PC-9 (cell line): Measurements from ENCODE around the gene COX14.

ENCODE experiments used
- EZH2 ChIP-seq: fragments of 200-600 bp; sonication (generic); IDR thresholded peaks from 2 replicates; pipeline ENCODE4 v1.8.0; 2017; ENCODE audit warnings: antibody characterized with exemption, low read depth
- TF ChIP-seq, protein P1 (sequence below): fragments of 200-600 bp; sonication (generic); conservative IDR thresholded peaks from 2 replicates; pipeline ENCODE4 v1.6.1; 2017; ENCODE audit warnings: mixed run types, antibody characterized with exemption, mild to moderate bottlenecking, moderate library complexity

DNA sequence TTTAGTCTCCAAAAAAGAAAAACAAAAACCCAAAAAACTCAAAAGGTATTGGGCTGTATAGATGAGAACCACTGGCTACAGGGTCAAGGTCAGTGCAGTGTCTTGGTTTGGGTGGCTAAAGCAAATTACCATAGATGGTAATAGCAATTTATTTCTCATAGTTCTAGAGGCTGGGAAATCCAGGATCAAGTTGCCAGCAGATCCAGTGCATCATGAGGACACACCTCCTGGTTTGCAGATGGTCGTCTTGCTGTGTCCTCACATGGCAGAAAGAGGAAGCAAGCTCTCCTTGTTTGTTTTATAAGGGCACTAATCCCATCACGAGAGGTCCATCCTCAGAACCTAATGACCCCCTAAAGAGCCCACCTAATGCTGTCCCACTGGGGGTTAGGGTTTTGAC, 11.2 kb downstream of the COX14 start:
- TF ChIP-seq, protein P1, sequence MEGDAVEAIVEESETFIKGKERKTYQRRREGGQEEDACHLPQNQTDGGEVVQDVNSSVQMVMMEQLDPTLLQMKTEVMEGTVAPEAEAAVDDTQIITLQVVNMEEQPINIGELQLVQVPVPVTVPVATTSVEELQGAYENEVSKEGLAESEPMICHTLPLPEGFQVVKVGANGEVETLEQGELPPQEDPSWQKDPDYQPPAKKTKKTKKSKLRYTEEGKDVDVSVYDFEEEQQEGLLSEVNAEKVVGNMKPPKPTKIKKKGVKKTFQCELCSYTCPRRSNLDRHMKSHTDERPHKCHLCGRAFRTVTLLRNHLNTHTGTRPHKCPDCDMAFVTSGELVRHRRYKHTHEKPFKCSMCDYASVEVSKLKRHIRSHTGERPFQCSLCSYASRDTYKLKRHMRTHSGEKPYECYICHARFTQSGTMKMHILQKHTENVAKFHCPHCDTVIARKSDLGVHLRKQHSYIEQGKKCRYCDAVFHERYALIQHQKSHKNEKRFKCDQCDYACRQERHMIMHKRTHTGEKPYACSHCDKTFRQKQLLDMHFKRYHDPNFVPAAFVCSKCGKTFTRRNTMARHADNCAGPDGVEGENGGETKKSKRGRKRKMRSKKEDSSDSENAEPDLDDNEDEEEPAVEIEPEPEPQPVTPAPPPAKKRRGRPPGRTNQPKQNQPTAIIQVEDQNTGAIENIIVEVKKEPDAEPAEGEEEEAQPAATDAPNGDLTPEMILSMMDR: no peak
- no peak for TF ChIP-seq EZH2
